Lower leg skin (tissue), 4 donors: ENCODE results near the gene CELSR3. TPM values are rescaled to one million over a fixed set of nuclear protein-coding genes. Genes with fewer than 3 reads are reported as not detected.

Source experiments
- DNase-seq, 2 donors: peaks; one replicate each; pipeline ENCODE4 v3.0.0-alpha.2; 2019; ENCODE audit warnings: low spot score in 2 of 2
- H3K4me3 ChIP-seq: fragments of 200-600 bp; sonication (generic); 2 replicates; pipeline ENCODE4 v1.5.1; 2017; ENCODE audit warnings: mild to moderate bottlenecking, low read depth; ENCODE audit not compliant: poor library complexity, severe bottlenecking
- POLR2A ChIP-seq, 2 donors: fragments of 450-650 bp; IDR thresholded peaks; one replicate each; pipeline ENCODE4 v1.6.1; 2016 to 2017; ENCODE audit warnings: antibody characterized with exemption in 2 of 2, mild to moderate bottlenecking in 1 of 2, moderate library complexity in 1 of 2
- WGBS, 2 donors: methylation state at CpG; one replicate each; pipeline ENCODE4 v1.1.5; 2018; 5-methylcytosine and 5-hydroxymethylcytosine counted together
- intact Hi-C: fragments of 100-400 bp; cut with DNase I; formaldehyde crosslinking; loops from one replicate; pipeline ENCODE4 v1.15.0; 2023; ENCODE audit warnings: low total_unique reads
- total RNA-seq, 4 donors: library from RNA; depleted of rRNA; stranded (reverse); fragments of >200 nt; gene quantifications; one replicate each; pipeline ENCODE4 v1.1.0, GENCODE V29; 2016
- TF ChIP-seq, protein P1 (sequence below), 3 donors: fragments of 450-650 bp; IDR thresholded peaks; one replicate each; pipeline ENCODE4 v1.5.1; 2016; ENCODE audit warnings: antibody characterized with exemption in 3 of 3, mild to moderate bottlenecking in 3 of 3, moderate library complexity in 2 of 3

The CELSR3 gene
- total RNA-seq, 4 donors from 2014 or later = 0.59 to 4.7 (median 1.2) TPM

DNA sequence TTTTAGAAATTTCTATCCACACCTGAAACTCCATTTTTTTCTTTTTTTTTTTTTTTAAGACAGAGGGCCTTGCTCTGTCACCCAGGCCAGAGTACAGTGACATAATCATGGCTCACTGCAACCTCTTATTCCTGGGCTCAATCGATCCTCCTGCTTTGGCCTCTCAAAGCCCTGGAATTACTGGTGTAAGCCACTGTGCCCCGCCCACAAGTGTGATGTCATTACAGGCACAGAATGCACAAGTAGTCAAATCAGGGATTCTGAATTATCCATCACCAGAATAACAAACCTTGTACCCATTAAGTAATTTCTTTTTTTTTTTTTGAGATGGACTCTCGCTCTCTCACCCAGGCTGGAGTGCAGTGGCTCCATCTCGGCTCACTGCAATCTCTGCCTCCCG is 55.2 kb downstream of the CELSR3 start:
- 84 to 95% methylated on average over 5 of the region's 5 CpGs for WGBS, 2 donors
- intact Hi-C loops = no loop called here
- no peak for TF ChIP-seq POLR2A (IDR thresholded peaks at IDR 0.05)
- TF ChIP-seq, protein P1, sequence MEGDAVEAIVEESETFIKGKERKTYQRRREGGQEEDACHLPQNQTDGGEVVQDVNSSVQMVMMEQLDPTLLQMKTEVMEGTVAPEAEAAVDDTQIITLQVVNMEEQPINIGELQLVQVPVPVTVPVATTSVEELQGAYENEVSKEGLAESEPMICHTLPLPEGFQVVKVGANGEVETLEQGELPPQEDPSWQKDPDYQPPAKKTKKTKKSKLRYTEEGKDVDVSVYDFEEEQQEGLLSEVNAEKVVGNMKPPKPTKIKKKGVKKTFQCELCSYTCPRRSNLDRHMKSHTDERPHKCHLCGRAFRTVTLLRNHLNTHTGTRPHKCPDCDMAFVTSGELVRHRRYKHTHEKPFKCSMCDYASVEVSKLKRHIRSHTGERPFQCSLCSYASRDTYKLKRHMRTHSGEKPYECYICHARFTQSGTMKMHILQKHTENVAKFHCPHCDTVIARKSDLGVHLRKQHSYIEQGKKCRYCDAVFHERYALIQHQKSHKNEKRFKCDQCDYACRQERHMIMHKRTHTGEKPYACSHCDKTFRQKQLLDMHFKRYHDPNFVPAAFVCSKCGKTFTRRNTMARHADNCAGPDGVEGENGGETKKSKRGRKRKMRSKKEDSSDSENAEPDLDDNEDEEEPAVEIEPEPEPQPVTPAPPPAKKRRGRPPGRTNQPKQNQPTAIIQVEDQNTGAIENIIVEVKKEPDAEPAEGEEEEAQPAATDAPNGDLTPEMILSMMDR (IDR thresholded peaks at IDR 0.05) = no peak
- no peak overlapping the region for H3K4me3 ChIP-seq
- DNase-seq = no peak

DNA sequence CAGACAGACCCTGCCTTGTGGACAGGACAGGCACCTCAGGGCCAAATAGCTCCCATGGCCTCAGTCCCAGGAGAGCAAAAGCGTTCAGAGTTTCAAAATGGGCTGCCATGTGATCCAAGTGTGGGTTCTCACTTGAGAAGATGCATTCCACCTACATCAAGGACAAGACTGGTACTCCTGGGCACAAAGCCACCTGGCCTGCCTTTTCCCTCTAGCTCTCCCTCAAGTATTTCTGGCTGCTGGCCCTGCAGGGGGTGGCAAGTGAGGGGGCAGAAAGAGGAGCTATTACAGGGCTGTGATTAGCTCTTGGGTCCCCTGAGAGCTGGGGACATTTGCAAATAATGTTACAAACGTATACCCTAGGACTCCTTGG is 61.1 kb downstream of the CELSR3 start:
- intact Hi-C loops = no loop called here
- DNase-seq = no peak
- WGBS, 2 donors = 53 to 58% methylated on average over 2 of the region's 2 CpGs
- no peak for TF ChIP-seq POLR2A (IDR thresholded peaks at IDR 0.05)
- TF ChIP-seq, protein P1 (IDR thresholded peaks at IDR 0.05) = no peak
- no peak overlapping the region for H3K4me3 ChIP-seq

DNA sequence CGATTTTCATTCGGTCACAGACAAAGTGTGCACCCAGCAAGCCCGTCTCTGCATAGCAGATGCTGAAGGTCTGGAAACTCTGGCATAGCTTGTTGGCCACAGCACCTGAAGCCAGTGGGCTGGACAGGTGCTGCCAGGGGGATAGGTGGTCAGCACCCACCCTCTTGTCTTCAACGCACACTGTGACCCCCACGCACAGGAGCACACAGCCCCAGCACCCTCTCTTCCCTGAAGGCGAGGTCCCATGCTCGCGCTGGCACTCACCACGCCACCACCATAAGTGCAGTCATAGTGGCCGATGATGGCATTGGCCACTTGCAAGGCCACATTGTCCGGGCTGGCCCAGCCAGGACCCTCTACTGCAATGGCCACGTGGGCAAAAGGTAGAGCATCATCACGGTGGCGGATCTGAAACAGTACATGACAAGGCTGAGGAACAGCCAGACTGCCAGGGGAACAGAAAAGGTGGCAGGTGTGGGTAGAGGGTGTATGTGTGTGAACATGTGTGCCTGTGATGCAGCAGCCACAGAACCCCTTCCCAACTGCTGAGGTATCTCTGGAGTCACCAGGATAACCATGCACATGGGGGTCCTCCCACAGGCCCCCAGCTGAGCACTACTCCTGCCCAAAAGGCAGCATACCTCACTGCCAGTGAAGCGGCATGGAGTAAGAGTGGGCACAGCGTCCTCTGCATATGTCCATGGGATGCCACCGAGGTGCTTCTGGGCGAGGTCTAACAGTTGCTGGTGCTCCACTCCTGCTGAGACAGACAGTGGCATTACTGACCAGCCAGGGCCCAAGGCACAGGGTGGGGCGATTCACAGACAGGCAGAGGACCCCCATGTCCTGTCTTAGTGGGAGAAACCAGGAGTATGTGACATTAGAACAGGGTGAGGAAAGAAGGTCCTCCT is 61.7 kb downstream of the CELSR3 start:
- 92 to 95% methylated on average over 19 of the region's 19 CpGs for WGBS, 2 donors
- H3K4me3 ChIP-seq = no peak overlapping the region
- intact Hi-C loops = no loop called here
- TF ChIP-seq, protein P1 (IDR thresholded peaks at IDR 0.05) = no peak
- TF ChIP-seq POLR2A (IDR thresholded peaks at IDR 0.05) = no peak
- peak in 1 of 2 donors; percentile 78 for DNase-seq

DNA sequence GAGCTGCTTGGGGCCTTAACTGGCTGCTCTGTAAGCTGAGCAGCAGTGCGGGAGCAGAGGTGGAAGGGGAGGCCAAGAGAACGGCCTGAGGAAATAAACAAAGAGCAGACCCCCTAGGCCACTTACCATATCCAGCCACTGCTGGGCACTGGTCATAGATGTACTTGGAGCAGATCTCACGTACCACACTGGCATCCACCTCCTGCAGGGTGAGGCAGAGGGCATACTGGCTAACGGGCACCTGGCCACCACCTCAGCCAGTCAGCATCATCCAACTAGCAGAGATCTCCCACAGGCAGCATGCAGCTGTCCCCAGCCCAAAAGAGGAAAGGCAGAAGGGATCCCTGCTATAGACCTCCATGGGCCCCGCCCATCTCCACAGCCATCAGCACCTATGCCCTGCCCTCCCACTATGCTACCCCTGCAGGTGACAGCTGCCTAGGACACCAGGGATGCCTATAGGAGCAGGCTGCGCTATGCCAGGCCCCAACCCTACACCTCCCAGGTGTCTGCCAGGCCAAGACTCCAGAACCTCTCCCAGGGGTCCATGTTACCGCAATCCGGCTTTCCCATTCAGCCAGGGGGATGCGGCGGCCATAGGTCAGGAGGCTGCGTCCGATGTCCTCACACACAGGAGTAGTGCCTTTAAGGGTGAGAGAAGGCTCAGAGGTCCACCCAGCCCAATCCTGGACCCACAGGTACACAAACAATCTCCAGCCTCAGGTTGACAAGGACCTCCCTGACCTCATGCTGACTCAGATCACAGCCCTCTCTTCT is 63.0 kb downstream of the CELSR3 start:
- WGBS, 2 donors = 74 to 82% methylated on average over 12 of the region's 12 CpGs
- H3K4me3 ChIP-seq = no peak overlapping the region
- intact Hi-C loops = no loop called here
- peak in 1 of 2 donors; percentile 84 for DNase-seq
- TF ChIP-seq, protein P1 (IDR thresholded peaks at IDR 0.05) = no peak
- no peak for TF ChIP-seq POLR2A (IDR thresholded peaks at IDR 0.05)

DNA sequence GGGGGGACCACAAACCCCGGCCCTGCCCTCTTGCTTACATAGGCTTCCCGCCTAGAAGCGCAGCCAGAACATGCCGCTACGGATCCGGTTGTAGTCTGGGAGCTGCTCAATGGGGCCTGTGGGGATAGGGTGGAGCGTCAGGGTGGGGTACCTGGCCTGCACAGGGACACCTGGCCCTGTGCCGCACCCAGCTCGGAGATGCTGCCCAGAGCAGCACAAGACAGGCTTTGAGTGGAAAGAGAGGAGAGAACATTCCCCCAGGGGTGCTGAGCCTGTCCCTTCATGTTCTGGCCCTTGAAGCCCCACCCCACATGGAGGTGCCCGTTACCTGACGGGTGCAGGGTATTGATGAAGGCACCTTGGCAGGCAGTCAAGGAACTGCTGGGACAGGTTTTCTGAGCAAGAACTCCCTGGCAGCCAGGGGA is 63.6 kb downstream of the CELSR3 start:
- intact Hi-C loops = no loop called here
- H3K4me3 ChIP-seq = no peak overlapping the region
- 13 to 28% methylated on average over 11 of the region's 11 CpGs for WGBS, 2 donors
- peak; percentile 90 to 94 for DNase-seq
- no peak for TF ChIP-seq POLR2A (IDR thresholded peaks at IDR 0.05)
- TF ChIP-seq, protein P1 (IDR thresholded peaks at IDR 0.05) = no peak
